Measurements from ENCODE around the gene TSPOAP1. TPM values are rescaled to one million over a fixed set of nuclear protein-coding genes. Genes with fewer than 3 reads are reported as not detected.

TSPOAP1 gene
- total RNA-seq, 1 experiment from 2014 or later, result 0.53 TPM

- 0 out of 2 replicates have a peak overlapping the region, but pooled peaks have one; percentile 15 for H3K4me3 ChIP-seq
- H3K27me3 ChIP-seq, result no peaks in the 10 kb centered on the region
- DNase-seq, result peak; percentile 66 to 67
- H3K36me3 ChIP-seq, result no peaks in the 10 kb centered on the region
- peak overlapping the region; percentile 17; the same call in 1 of the 2 replicates for H3K27ac ChIP-seq
- peaks cover 6% of the 10 kb centered on the region; the same call in 1 of the 2 replicates for H3K4me1 ChIP-seq
- H3K9me3 ChIP-seq (replicated peaks), result no peaks in the 10 kb centered on the region
Observed at GRCh38 chr17:58338841-58339754, 10.5 kb upstream of the TSPOAP1 start.

- H3K36me3 ChIP-seq, result no peaks in the 10 kb centered on the region
- DNase-seq, result no peak
- peaks cover 6% of the 10 kb centered on the region; the same call in 1 of the 2 replicates for H3K4me1 ChIP-seq
- H3K9me3 ChIP-seq (replicated peaks), result no peaks in the 10 kb centered on the region
- no peaks in the 10 kb centered on the region for H3K27me3 ChIP-seq
- H3K27ac ChIP-seq, result no peak overlapping the region
- H3K4me3 ChIP-seq, result no peak overlapping the region
Observed at GRCh38 chr17:58338454-58338840, 9.9 kb upstream of the TSPOAP1 start.

DNA sequence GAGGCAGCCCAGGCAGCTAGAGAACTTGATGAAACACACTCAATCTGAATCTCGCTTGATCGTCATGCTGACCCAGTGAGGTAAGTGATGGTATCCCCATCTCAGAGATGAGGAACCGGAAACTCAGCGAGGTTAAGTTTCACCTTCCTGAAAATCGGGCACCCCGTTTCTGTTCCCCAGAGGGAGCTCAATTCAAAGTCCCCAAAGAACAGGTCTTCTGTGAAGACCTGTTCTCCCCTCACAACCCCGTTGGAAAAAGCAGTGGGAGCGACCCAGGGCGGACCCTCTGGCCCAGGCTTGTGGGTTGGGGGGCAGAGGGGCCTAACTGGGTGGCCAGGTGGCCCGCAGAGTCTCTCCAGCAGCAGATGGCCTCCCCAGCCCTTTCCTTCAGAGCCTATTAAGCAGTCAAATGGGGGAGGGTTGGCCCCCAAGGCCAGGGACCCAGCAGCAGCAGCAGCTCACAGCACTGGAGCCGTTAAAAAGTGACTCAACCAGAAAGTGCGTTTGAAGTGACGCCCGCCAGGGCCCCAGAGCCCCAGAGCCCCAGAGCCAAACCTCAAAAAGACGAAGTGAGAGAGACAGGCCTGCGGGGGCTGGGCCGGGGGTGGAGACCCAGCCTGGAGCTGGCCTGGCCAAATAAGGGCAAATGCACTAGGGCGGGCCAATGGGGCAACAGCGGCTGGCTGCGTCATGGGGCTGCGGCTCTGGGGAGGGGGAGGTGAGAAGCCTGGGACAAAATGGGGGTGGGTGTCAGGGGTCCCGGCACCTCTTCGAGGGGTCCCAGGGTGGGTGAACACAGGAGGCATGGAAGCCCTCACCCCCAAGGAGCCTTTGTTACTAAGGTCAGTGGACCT, 9.2 kb upstream of the TSPOAP1 start:
- Histone ChIP-seq H3K4me3 (no peak overlapping the region), H3K36me3 (no peaks in the 10 kb centered on the region), H3K27me3 (no peaks in the 10 kb centered on the region), H3K9me3 (replicated peaks) (no peaks in the 10 kb centered on the region), H3K4me1 (peaks cover 6% of the 10 kb centered on the region; the same call in 1 of the 2 replicates), H3K27ac (no peak overlapping the region)
- peak; percentile 19 to 34 for DNase-seq

- H3K27ac ChIP-seq, result no peak overlapping the region
- DNase-seq, result no peak
Observed at GRCh38 chr17:58337210-58337599, 8.6 kb upstream of the TSPOAP1 start.

GRCh38 chr17:58336456-58337209, 8.0 kb upstream of the TSPOAP1 start:
- H3K27ac ChIP-seq, result no peak overlapping the region
- no peak overlapping the region for H3K4me3 ChIP-seq
- DNase-seq, result no peak
- H3K36me3 ChIP-seq, result no peaks in the 10 kb centered on the region
- H3K4me1 ChIP-seq, result peaks cover 6% of the 10 kb centered on the region; the same call in 1 of the 2 replicates
- no peaks in the 10 kb centered on the region for H3K27me3 ChIP-seq
- H3K9me3 ChIP-seq (replicated peaks), result no peaks in the 10 kb centered on the region

More at GRCh38 chr17:58337210-58337599, 8.6 kb upstream of the TSPOAP1 start:
- Histone ChIP-seq H3K4me1 (peaks cover 6% of the 10 kb centered on the region; the same call in 1 of the 2 replicates), H3K36me3 (no peaks in the 10 kb centered on the region), H3K27me3 (no peaks in the 10 kb centered on the region), H3K4me3 (no peak overlapping the region), H3K9me3 (replicated peaks) (no peaks in the 10 kb centered on the region)

GRCh38 chr17:58335779-58336455, 7.3 kb upstream of the TSPOAP1 start:
- Histone ChIP-seq H3K9me3 (replicated peaks) (no peaks in the 10 kb centered on the region), H3K27ac (no peak overlapping the region), H3K4me1 (peaks cover 6% of the 10 kb centered on the region; the same call in 1 of the 2 replicates), H3K4me3 (no peak overlapping the region), H3K36me3 (no peaks in the 10 kb centered on the region), H3K27me3 (no peaks in the 10 kb centered on the region)
- DNase-seq, result peak in 1 of 2 experiments; percentile 13

- Histone ChIP-seq H3K36me3 (no peaks in the 10 kb centered on the region), H3K9me3 (replicated peaks) (no peaks in the 10 kb centered on the region), H3K27ac (no peak overlapping the region), H3K4me3 (no peak overlapping the region), H3K27me3 (no peaks in the 10 kb centered on the region), H3K4me1 (peaks cover 6% of the 10 kb centered on the region; the same call in 1 of the 2 replicates)
- DNase-seq, result no peak
Observed at GRCh38 chr17:58335061-58335731, 6.6 kb upstream of the TSPOAP1 start.

- H3K27me3 ChIP-seq, result no peaks in the 10 kb centered on the region
- DNase-seq, result no peak
- no peaks in the 10 kb centered on the region for H3K36me3 ChIP-seq
- H3K4me1 ChIP-seq, result peaks cover 6% of the 10 kb centered on the region; the same call in 1 of the 2 replicates
- no peak overlapping the region for H3K4me3 ChIP-seq
- H3K27ac ChIP-seq, result no peak overlapping the region
- no peaks in the 10 kb centered on the region for H3K9me3 ChIP-seq (replicated peaks)
Observed at GRCh38 chr17:58334661-58335060, 6.1 kb upstream of the TSPOAP1 start.

GRCh38 chr17:58334256-58334655, 5.7 kb upstream of the TSPOAP1 start:
- no peak overlapping the region for H3K4me3 ChIP-seq
- H3K4me1 ChIP-seq, result peaks cover 2% of the 10 kb centered on the region; the same call in 1 of the 2 replicates
- peaks cover under 1% of the 10 kb centered on the region; the same call in 1 of the 2 replicates for H3K27me3 ChIP-seq
- H3K27ac ChIP-seq, result no peak overlapping the region
- DNase-seq, result no peak
- H3K36me3 ChIP-seq, result no peaks in the 10 kb centered on the region
- no peaks in the 10 kb centered on the region for H3K9me3 ChIP-seq (replicated peaks)

DNA sequence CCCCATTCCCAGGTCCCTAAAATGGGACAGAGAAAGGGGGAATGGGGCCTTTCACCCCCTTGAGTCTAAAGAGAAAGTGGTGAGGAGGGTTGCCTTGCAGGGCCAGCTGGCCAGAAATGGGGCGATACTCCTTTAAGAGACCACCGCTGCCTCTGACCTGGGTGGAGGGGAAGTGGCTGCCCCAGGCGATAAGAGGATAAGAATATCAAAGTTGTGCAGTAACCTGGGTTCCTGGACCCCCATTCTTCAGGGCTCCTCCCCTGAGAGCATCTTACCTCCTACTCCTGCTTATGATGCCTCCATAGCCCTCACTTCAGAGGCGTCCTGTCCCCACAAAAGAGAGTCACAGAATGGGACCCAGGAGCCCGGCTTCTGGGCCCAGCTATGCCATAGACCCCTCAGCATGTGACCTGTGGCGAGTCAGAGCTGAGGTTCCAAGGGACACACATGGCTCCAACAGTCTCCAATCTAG, 5.2 kb upstream of the TSPOAP1 start:
- Histone ChIP-seq H3K4me3 (no peak overlapping the region), H3K9me3 (replicated peaks) (no peaks in the 10 kb centered on the region), H3K27me3 (peaks cover 5% of the 10 kb centered on the region; the same call in 1 of the 2 replicates), H3K27ac (no peak overlapping the region), H3K4me1 (no peaks in the 10 kb centered on the region), H3K36me3 (no peaks in the 10 kb centered on the region)
- DNase-seq, result no peak

DNA sequence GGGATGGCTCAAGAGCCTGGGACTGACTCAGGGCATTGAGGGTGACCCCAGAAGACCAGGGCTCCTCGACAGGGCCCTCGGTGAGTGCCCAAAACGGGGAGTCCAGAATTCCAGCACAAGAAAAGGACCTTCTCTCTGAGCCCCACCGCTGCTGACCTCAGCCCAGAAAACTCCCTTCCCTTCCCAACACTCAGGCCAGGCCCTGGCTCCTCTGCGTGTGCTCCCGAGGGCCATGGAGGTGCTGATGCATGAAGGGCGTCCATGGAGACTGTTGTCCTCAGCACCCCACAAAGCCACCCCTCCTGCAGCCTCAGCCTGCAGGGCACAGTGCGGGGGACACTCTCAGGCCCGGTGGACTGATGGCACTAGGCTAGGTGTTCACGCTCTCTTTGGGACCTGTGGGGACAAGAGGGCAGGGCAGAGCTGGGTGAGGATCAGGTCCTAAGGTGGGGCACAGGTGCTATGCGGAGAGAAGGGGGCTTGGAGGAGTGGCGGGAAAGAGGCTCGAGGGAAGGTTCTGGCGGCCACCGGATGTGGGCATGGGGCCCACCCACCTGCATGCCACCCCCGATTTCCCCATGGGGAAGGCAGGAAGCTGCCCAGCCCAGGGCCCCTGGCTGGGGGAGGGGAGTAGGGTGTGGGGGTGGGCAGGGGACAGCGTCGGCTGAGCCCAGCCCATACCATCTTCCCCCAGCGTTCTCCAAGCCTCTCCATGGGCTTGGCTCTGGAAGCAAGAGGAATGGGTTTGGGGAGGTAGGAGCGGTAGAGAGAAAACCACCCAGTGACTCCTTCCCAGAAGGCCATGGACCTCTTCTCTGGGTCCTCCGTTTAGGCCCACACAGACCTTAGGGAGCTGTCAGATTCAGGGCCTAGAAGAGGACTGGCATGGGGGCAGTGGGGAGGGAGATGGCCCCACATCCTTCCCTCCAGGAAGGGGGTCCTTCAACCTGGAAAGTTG, 4.5 kb upstream of the TSPOAP1 start:
- Histone ChIP-seq H3K9me3 (replicated peaks) (no peaks in the 10 kb centered on the region), H3K27me3 (peaks cover 5% of the 10 kb centered on the region; the same call in 1 of the 2 replicates), H3K36me3 (no peaks in the 10 kb centered on the region), H3K4me3 (no peak overlapping the region), H3K4me1 (no peaks in the 10 kb centered on the region), H3K27ac (no peak overlapping the region)
- no peak for DNase-seq

All from SJCRH30 (cell line).